IPS DF 4.7 (cell line): ENCODE measurements around the gene CFAP69.
"Not testable (repeated sequence)": the region's sequence is repeated elsewhere in the genome, so short reads cannot be mapped to it uniquely, and the experiment has no call there.

Experiments
- DNase-seq: peaks from one replicate; pipeline ENCODE4 v3.0.0-alpha.2; 2013; ENCODE audit warnings: low spot score; ENCODE audit errors: extremely low read depth

CFAP69 gene

DNA sequence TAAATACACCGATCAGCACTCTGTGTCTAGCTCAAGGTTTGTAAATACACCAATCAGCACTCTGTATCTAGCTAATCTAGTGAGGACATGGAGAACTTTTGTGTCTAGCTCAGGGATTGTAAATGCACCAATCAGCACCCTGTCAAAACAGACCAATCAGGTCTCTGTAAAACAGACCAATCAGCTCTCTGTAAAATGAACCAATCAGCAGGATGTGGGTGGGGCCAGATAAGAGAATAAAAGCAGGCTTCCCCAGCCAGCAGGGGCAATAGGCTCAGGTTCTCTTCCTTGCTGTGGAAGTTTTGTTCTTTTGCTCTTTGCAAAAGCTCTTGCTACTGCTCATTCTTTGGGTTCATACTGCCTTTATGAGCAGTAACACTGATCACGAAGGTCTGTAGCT lies 90.0 kb downstream of the CFAP69 start:
- not testable (repeated sequence) for DNase-seq

DNA sequence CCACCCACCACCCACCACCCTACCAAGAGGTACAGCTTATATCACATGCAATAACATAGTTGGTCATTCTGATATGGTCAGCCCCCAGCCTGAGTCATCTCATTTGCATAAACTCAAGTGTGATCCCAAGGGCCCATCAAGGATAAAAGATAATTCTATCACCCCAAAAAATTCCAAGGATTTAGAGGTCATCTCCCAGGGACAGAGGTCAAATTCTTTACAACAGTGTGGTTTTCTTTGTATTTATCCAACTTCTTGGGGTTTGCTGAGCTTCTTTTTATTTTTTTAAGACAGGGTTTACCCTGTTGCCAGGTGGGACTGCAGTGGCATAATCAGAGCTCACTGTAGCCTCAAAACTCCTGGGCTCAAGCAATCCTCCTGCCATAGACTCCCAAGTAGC lies 92.1 kb downstream of the CFAP69 start:
- no peak for DNase-seq

DNA sequence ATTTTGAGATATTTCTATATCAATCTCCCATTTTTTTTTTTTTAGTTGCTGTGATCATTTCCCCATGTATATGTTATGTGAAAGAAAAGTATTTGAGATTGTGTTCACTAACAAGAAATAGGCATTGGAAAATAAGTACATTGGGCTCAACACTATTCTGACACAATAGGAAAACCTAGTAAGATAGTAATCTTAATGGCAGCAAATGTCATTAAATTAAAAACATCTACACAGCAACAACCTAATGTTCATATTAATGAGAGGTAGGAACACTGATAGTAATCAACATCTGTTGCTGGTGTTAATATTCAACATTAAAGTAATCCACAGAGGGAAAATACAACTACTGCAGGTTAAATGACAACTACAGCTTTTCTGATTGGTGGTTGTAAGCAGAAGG lies 100.0 kb downstream of the CFAP69 start:
- no peak for DNase-seq

DNA sequence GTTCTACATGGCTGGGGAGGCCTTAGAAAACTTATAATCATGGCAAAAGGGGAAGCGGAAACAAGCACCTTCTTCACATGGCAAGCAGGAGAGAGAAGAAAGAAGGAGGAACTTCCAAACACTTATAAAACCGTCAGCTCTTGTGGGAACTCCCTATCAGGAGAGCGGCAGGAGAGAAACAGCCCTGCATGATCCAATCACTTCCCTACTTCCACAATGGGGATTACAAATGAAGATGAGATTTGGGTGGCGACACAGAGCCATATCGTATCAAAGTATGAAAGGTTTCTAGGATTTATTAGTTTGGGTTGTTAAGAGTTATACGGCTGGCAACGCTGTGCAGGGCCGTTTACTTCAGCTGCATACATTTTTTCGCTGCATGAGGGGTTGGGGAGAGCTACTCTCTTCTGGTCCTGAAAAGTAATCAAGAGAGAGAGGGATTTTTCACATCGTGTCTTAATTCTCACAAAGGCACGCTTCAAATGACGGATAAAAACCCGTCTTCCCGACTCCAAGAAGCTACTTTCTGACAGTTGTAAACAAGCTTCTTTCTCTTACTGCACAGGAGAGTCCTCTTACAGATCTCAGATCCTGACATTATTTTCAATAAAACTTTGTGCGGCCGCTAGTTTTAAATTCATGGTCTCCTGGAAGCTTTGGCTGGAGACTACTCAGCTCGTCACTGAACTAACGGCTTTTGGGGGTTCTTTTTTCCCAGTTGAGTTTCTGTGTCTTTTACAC lies 100.8 kb downstream of the CFAP69 start:
- no peak for DNase-seq

DNA sequence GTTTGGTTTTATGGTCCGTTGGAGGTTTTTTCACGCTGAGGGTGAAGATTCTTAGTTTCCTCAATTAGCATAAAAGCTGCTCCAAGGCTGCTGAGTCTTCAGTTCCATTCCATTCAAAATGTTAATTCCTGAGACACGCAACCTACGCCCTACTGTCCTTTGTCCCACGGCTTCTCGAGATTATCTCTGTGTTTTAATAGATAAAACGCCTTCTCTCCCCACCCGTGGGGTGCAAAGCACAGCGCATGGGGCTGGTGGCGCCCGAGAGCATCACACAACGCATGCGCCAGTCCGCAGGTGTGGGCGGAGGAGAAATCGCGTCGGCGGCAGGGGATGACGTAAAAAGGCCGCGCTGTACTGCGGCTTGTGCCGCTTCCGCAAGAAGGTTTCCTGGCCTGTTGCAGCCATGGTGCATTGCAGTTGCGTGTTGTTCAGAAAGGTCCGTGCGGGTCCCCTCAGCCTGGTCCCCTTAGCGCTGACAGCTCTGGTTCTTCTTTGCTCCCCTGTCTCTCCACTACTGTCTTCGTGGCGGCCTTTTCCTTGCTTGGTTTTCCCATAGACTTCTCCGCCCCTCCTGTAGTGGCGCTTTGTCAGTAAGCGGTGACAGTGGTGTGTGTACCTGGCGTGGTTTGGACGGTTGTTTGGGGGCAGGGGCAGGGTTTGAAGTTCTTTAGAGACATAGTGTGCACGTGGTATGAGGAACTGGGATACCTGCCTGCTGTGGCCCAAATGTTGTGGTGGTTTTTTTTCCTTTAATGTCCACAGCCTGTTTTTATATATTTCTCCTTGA lies 101.6 kb downstream of the CFAP69 start, which contains the start of gene GTPBP10:
Gene GTPBP10, plus strand, starts transcription at position 381 of the 790 bp plus-strand sequence. Its CDS starts 26 bp downstream, at position 407.
- DNase-seq = peak; percentile 84

DNA sequence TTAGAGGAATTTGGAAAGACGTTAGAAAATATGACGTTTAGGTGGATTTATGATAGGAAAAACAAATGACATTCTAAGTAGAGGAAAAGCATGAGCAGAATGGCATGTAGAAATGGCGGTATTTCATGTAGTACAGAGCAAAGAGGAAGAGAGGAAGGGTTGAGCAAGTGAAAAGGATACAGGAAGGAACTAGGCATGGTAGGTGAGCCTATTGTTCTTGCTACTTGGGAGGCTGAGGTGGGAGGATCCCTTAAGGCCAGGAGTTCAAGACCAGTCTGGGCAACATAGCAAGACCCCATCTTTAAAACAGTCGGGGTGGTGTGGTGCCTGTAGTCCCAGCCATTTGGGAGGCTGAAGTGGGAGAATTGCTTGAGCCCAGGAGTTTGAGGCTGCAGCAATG lies 102.8 kb downstream of the CFAP69 start:
- no peak for DNase-seq

DNA sequence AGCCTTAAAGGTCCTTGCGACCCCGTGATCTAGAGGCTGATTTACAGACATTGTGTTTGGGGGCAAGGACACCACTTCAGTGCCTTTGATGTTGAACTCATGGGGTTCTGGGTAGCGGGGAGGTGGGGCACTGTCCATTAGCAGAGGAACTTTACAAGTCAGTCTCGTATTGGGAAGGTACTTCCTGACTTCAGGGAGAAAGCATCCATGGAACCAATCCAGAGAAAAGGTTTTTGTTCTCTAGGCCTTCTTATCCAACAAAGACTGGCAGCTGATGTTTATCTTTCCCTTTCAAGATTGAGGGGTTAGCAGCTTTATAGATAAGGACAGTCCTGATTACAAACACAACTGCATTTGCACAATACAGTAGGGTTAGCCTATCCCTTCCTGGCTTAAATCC lies 104.3 kb downstream of the CFAP69 start:
- no peak for DNase-seq

DNA sequence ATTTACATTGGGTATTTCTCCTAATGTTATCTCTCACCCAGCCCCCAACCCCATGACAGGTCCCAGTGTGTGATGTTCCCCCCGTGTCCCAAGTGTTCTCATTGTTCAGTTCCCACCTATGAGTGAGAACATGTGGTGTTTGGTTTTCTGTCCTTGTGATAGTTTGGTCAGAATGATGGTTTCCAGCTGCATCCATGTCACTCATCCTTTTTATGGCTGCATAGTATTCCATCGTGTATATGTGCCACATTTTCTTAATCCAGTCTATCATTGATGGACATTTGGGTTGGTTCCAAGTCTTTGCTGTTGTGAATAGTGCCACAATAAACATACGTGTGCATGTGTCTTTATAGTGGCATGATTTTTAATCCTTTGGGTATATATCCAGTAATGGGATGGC lies 105.1 kb downstream of the CFAP69 start:
- not testable (repeated sequence) for DNase-seq

DNA sequence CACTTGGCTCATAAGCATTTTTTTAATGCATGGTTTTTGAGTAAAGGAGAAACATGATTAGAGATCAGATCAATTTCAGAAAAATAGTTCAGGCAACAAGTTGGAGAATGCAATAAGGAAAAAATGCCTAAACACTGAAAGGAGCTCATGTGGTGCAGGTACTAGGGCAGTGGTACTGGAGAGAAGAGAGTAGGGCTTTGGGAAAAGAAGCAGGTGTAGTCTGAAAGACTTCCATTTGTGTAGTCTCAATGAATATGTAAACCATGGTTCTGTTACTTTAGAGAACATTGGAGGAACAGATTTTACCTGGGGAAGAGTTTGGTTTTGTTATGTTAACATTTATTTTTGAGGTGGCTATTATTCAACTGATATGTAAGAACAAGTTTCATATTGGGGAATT lies 107.0 kb downstream of the CFAP69 start:
- no peak for DNase-seq
